Right atrium auricular region (tissue), 2 donors: ENCODE results near the gene PITX1. TPM values are rescaled to one million over a fixed set of nuclear protein-coding genes. Genes with fewer than 3 reads are reported as not detected.

Experiments used
- DNase-seq: peaks from one replicate; pipeline ENCODE4 v3.0.0-alpha.2; 2019; ENCODE audit warnings: low spot score
- H3K27ac ChIP-seq, 2 donors: fragments of 200-600 bp; sonication (generic); 1 replicate in 1 of 2; 2 replicates in 1 of 2; pipeline ENCODE4 v1.5.1; 2016 to 2019
- H3K27me3 ChIP-seq, 2 donors: fragments of 200-600 bp; sonication (generic); one replicate each; pipeline versions ENCODE4 v1.5.1 to v1.6.0; 2017 to 2019
- H3K36me3 ChIP-seq: fragments of 200-600 bp; sonication (generic); one replicate; pipeline ENCODE4 v1.5.1; 2016
- H3K4me1 ChIP-seq, 2 donors: fragments of 200-600 bp; sonication (generic); one replicate each; pipeline versions ENCODE4 v1.5.1 to v1.6.0; 2017 to 2019
- H3K4me3 ChIP-seq, 2 donors: fragments of 200-600 bp; sonication (generic); 1 replicate in 1 of 2; 2 replicates in 1 of 2; pipeline ENCODE4 v1.5.1; 2017 to 2019; ENCODE audit warnings: mild to moderate bottlenecking in 1 of 2, moderate library complexity in 1 of 2
- H3K9me3 ChIP-seq, 2 donors: fragments of 200-600 bp; sonication (generic); one replicate each; pipeline ENCODE4 v1.5.1; 2019
- CTCF ChIP-seq, 2 donors: fragments of 200-600 bp; sonication (generic); IDR thresholded peaks; one replicate each; pipeline ENCODE4 v1.5.1; 2019; ENCODE audit warnings: antibody characterized with exemption in 2 of 2
- total RNA-seq, 2 donors: library from RNA; depleted of rRNA; stranded (reverse); fragments of >200 nt; gene quantifications; one replicate each; pipeline ENCODE4 v1.1.0, GENCODE V29; 2016

Gene PITX1
- total RNA-seq, 2 donors from 2014 or later: not detected

GRCh38 chr5:135055396-135055795, 21.4 kb upstream of the PITX1 start:
- Histone ChIP-seq H3K27ac (no peak overlapping the region), H3K27me3 (peaks cover 0 to 1% of the 10 kb centered on the region in 2 donors), H3K9me3 (no peaks in the 10 kb centered on the region), H3K36me3 (no peaks in the 10 kb centered on the region), H3K4me3 (no peak overlapping the region), H3K4me1 (peaks cover 0 to 5% of the 10 kb centered on the region in 2 donors)
- TF ChIP-seq CTCF (IDR thresholded peaks at IDR 0.05): no peak
- no peak for DNase-seq

- no peak for TF ChIP-seq CTCF (IDR thresholded peaks at IDR 0.05)
- H3K9me3 ChIP-seq: no peaks in the 10 kb centered on the region
- H3K36me3 ChIP-seq: no peaks in the 10 kb centered on the region
- no peak overlapping the region for H3K27ac ChIP-seq
- H3K4me1 ChIP-seq: peaks cover 0 to 5% of the 10 kb centered on the region in 2 donors
- H3K4me3 ChIP-seq: no peak overlapping the region
- no peak for DNase-seq
- peaks cover 0 to 3% of the 10 kb centered on the region in 2 donors for H3K27me3 ChIP-seq
These were observed 20.5 kb upstream of the PITX1 start for GRCh38 chr5:135054546-135054945.

- Histone ChIP-seq H3K9me3 (no peaks in the 10 kb centered on the region), H3K27ac (no peak overlapping the region), H3K36me3 (no peaks in the 10 kb centered on the region), H3K4me1 (peaks cover 0 to 5% of the 10 kb centered on the region in 2 donors), H3K4me3 (no peak overlapping the region), H3K27me3 (peaks cover 0 to 3% of the 10 kb centered on the region in 2 donors)
- TF ChIP-seq CTCF (IDR thresholded peaks at IDR 0.05): no peak
- DNase-seq: no peak
These were observed 20.0 kb upstream of the PITX1 start for GRCh38 chr5:135053989-135054388.

GRCh38 chr5:135053278-135053677, 19.2 kb upstream of the PITX1 start:
- H3K27me3 ChIP-seq: peaks cover 0 to 3% of the 10 kb centered on the region in 2 donors

GRCh38 chr5:135052511-135053145, 18.6 kb upstream of the PITX1 start:
- DNase-seq: no peak
- Histone ChIP-seq H3K27ac (no peak overlapping the region), H3K4me3 (no peak overlapping the region), H3K36me3 (no peaks in the 10 kb centered on the region), H3K4me1 (peaks cover 0 to 5% of the 10 kb centered on the region in 2 donors), H3K27me3 (peaks cover 0 to 3% of the 10 kb centered on the region in 2 donors), H3K9me3 (no peaks in the 10 kb centered on the region)
- TF ChIP-seq CTCF (IDR thresholded peaks at IDR 0.05): no peak

More at GRCh38 chr5:135053278-135053677, 19.2 kb upstream of the PITX1 start:
- Histone ChIP-seq H3K36me3 (no peaks in the 10 kb centered on the region), H3K27ac (no peak overlapping the region), H3K4me1 (peaks cover 0 to 5% of the 10 kb centered on the region in 2 donors), H3K9me3 (no peaks in the 10 kb centered on the region), H3K4me3 (no peak overlapping the region)
- DNase-seq: no peak
- TF ChIP-seq CTCF (IDR thresholded peaks at IDR 0.05): no peak

- H3K9me3 ChIP-seq: no peaks in the 10 kb centered on the region
- TF ChIP-seq CTCF (IDR thresholded peaks at IDR 0.05): no peak
- H3K27me3 ChIP-seq: peaks cover 0 to 3% of the 10 kb centered on the region in 2 donors
- H3K27ac ChIP-seq: no peak overlapping the region
- H3K4me3 ChIP-seq: no peak overlapping the region
- no peaks in the 10 kb centered on the region for H3K36me3 ChIP-seq
- no peak for DNase-seq
- H3K4me1 ChIP-seq: peaks cover 0 to 5% of the 10 kb centered on the region in 2 donors
These were observed 17.8 kb upstream of the PITX1 start for GRCh38 chr5:135051872-135052271.
